Measurements from ENCODE around the gene ATP6V1B1.

ATP6V1B1 gene

DNA sequence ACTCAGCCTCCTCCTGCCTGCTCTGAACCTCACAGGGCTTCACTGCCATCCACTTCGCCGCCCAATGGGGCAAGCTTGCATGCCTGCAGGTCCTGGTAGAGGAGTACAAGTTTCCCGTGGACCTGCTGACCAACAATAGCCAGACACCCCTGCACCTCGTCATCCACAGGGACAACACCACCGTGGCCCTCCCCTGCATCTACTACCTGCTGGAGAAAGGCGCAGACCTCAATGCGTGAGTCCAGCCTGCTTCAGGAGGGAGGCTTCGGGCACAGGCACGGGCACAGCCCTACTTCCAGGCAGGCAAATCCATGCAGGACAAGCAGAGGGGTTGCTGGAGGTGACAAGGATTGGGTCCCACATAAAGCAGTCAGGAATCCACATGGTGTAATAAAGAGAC lies 43.9 kb downstream of the ATP6V1B1 start:
- peaks cover 15% of the 10 kb centered on the region for H3K4me1 ChIP-seq (ENCODE audit: insufficient read depth, low read length, severe bottlenecking)
- no peaks in the 10 kb centered on the region for H3K27me3 ChIP-seq (ENCODE audit: insufficient read depth, low read length)
- no peaks in the 10 kb centered on the region for H3K9me3 ChIP-seq (ENCODE audit: low read length)
- no peak overlapping the region for H3K27ac ChIP-seq (ENCODE audit: low read depth, low read length, poor library complexity, severe bottlenecking)
- H4K20me1 ChIP-seq (ENCODE audit: insufficient read depth, low read length), result no peaks in the 10 kb centered on the region
- H3K4me2 ChIP-seq (ENCODE audit: low read length), result no peak overlapping the region
- H3K36me3 ChIP-seq (ENCODE audit: insufficient read depth, low read length), result no peaks in the 10 kb centered on the region
- H2AFZ ChIP-seq (ENCODE audit: low read length), result no peak overlapping the region
- no peaks in the 10 kb centered on the region for H3F3A ChIP-seq (ENCODE audit: insufficient read depth, low read length)
- H3K79me2 ChIP-seq (ENCODE audit: insufficient read depth, low read length), result no peaks in the 10 kb centered on the region
- H3K9ac ChIP-seq (ENCODE audit: low read length), result no peak overlapping the region
- no peak for TF ChIP-seq CTCF (IDR thresholded peaks at IDR 0.05; ENCODE audit: low read length)
- TF ChIP-seq EZH2 (IDR thresholded peaks at IDR 0.05; ENCODE audit: borderline replicate concordance, low read length), result no peak
- no peaks in the 10 kb centered on the region for H3K9me2 ChIP-seq (ENCODE audit: low read depth, low read length)
- H3K4me3 ChIP-seq (ENCODE audit: low read depth, low read length, poor library complexity, severe bottlenecking), result no peak overlapping the region

GRCh38 chr2:70981421-70981820 lies 45.7 kb downstream of the ATP6V1B1 start:
- no peak for TF ChIP-seq CTCF (IDR thresholded peaks at IDR 0.05; ENCODE audit: low read length)
- no peak for TF ChIP-seq EZH2 (IDR thresholded peaks at IDR 0.05; ENCODE audit: borderline replicate concordance, low read length)
- Histone ChIP-seq H3K9ac (ENCODE audit: low read length) (no peak overlapping the region), H3K9me3 (ENCODE audit: low read length) (no peaks in the 10 kb centered on the region), H3K4me1 (ENCODE audit: insufficient read depth, low read length, severe bottlenecking) (peaks cover 19% of the 10 kb centered on the region), H3K79me2 (ENCODE audit: insufficient read depth, low read length) (no peaks in the 10 kb centered on the region), H2AFZ (ENCODE audit: low read length) (no peak overlapping the region), H3K27ac (ENCODE audit: low read depth, low read length, poor library complexity, severe bottlenecking) (no peak overlapping the region), H3K9me2 (ENCODE audit: low read depth, low read length) (no peaks in the 10 kb centered on the region), H3K36me3 (ENCODE audit: insufficient read depth, low read length) (peaks cover 11% of the 10 kb centered on the region; the same call in 1 of the 2 replicates), H4K20me1 (ENCODE audit: insufficient read depth, low read length) (no peaks in the 10 kb centered on the region), H3F3A (ENCODE audit: insufficient read depth, low read length) (no peaks in the 10 kb centered on the region), H3K4me3 (ENCODE audit: low read depth, low read length, poor library complexity, severe bottlenecking) (no peak overlapping the region), H3K4me2 (ENCODE audit: low read length) (no peak overlapping the region), H3K27me3 (ENCODE audit: insufficient read depth, low read length) (no peaks in the 10 kb centered on the region)

DNA sequence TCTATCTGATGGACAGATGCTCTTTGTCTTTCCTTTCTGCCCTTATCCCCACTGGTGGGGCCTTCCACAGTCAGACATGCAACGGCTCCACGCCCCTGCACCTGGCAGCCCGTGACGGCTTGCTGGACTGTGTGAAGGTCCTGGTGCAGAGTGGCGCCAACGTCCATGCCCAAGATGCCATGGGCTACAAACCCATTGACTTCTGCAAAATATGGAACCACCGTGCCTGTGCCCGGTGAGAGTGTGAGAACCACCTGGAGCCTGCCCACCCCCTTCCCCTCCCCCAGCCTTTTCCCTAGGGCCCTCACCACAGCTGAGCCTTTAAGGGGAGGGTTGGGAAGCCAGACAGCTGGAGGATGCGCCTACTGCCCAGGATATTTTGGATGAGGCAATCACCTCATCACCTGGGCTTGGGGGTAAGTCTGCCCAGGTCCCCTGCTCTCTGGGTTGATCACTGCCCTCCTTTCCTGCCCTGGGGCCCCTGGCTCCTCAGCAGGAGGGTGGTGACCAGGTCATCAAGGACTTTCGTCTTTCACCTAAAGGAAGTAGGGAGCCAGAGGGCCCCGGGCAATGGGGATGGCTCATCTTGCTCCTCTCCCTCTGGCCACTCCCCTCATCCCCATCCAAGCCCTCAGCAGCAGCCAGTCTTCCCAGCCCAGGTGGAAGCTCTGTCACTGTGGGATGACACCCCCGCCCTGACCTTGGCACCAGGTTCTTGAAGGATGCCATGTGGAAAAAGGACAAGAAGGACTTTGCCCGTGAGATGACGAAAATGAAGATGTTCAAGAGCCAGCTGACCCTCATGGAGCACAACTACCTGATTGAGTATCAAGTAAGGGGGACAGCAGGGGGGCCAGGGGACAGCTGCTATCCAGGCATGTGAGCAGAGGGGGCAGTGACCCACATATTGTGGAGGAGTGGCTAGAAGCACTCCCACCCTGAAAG lies 46.4 kb downstream of the ATP6V1B1 start:
- Histone ChIP-seq H3K4me1 (ENCODE audit: insufficient read depth, low read length, severe bottlenecking) (peaks cover 19% of the 10 kb centered on the region), H3K4me3 (ENCODE audit: low read depth, low read length, poor library complexity, severe bottlenecking) (no peak overlapping the region), H3K27me3 (ENCODE audit: insufficient read depth, low read length) (no peaks in the 10 kb centered on the region), H3F3A (ENCODE audit: insufficient read depth, low read length) (no peaks in the 10 kb centered on the region), H3K9me2 (ENCODE audit: low read depth, low read length) (no peaks in the 10 kb centered on the region), H3K27ac (ENCODE audit: low read depth, low read length, poor library complexity, severe bottlenecking) (no peak overlapping the region), H2AFZ (ENCODE audit: low read length) (no peak overlapping the region), H4K20me1 (ENCODE audit: insufficient read depth, low read length) (no peaks in the 10 kb centered on the region), H3K9me3 (ENCODE audit: low read length) (no peaks in the 10 kb centered on the region), H3K79me2 (ENCODE audit: insufficient read depth, low read length) (no peaks in the 10 kb centered on the region), H3K9ac (ENCODE audit: low read length) (no peak overlapping the region), H3K4me2 (ENCODE audit: low read length) (no peak overlapping the region), H3K36me3 (ENCODE audit: insufficient read depth, low read length) (peaks cover 18% of the 10 kb centered on the region; the same call in 1 of the 2 replicates)
- TF ChIP-seq CTCF (IDR thresholded peaks at IDR 0.05; ENCODE audit: low read length), result no peak
- TF ChIP-seq EZH2 (IDR thresholded peaks at IDR 0.05; ENCODE audit: borderline replicate concordance, low read length), result no peak

All from OCI-LY1 (cell line).